Spleen (tissue), 7 donors: Measurements from ENCODE around the gene KRTAP9-9.

Experiments
- CTCF ChIP-seq, 11 experiments: fragments of 200-600 bp in 7 of 11; fragments of 450-650 bp in 4 of 11; sonication (generic) in 4 of 11; IDR thresholded peaks in 8 of 11; conservative IDR thresholded peaks in 3 of 11; 1 replicate in 7 of 11; 2 replicates in 4 of 11; pipeline versions ENCODE4 v1.4.0 to v1.8.0; 2016 to 2021; ENCODE audit warnings: antibody characterized with exemption in 11 of 11, inconsistent platforms in 4 of 11, mild to moderate bottlenecking in 1 of 11
- POLR2A ChIP-seq, 3 donors: fragments of 450-650 bp; IDR thresholded peaks; one replicate each; pipeline ENCODE4 v1.5.1; 2017; ENCODE audit warnings: antibody characterized with exemption in 3 of 3, mild to moderate bottlenecking in 1 of 3
- POLR2AphosphoS5 ChIP-seq, 3 donors: sonication (generic); formaldehyde crosslinking; IDR thresholded peaks; one replicate each; pipeline ENCODE4 v1.5.1; 2017; ENCODE audit warnings: antibody characterized with exemption in 3 of 3
- donor health status: DM: no; HTN: no; CAD: no; lungs with moderate emphysema.
- donor health status: DM: no; HTN: no; CAD: no.
- donor health status: DM: no; HTN: no; CAD: no.

GRCh38 chr17:41278176-41278955 lies 23.2 kb downstream of the KRTAP9-9 start:
- no peak for TF ChIP-seq CTCF (IDR thresholded peaks at IDR 0.05 in 8 of 11, conservative IDR thresholded peaks at IDR 0.05 in 3 of 11)
- no peak for TF ChIP-seq POLR2A (IDR thresholded peaks at IDR 0.05)
- no peak for TF ChIP-seq POLR2AphosphoS5 (IDR thresholded peaks at IDR 0.05)
